Testis (tissue), 2 donors: ENCODE results near the gene ANKRD17.

Experiments used
- CTCF ChIP-seq, 3 experiments: fragments of 450-650 bp in 2 of 3; fragments of 200-600 bp in 1 of 3; sonication (generic) in 1 of 3; IDR thresholded peaks; one replicate each; pipeline ENCODE4 v1.5.1; 2016 to 2019; ENCODE audit warnings: antibody characterized with exemption in 3 of 3, mild to moderate bottlenecking in 2 of 3, moderate library complexity in 1 of 3
- POLR2A ChIP-seq: fragments of 450-650 bp; IDR thresholded peaks from one replicate; pipeline ENCODE4 v1.6.1; 2017; ENCODE audit warnings: antibody characterized with exemption, mild to moderate bottlenecking, moderate library complexity

- TF ChIP-seq CTCF (IDR thresholded peaks at IDR 0.05): no peak
- no peak for TF ChIP-seq POLR2A
Observed at GRCh38 chr4:73139245-73139644, 119.4 kb downstream of the ANKRD17 start.
